Activated CD8-positive, alpha-beta T cell treated with anti-CD3 and anti-CD28 coated beads, Interleukin-2, amount 10 ng/mL, durations not matched to agents 7 days and 5 days (primary cell): ENCODE measurements around the gene SERPINA1. TPM values are rescaled to one million over a fixed set of nuclear protein-coding genes. Genes with fewer than 3 reads are reported as not detected.
"Not testable (repeated sequence)": the region's sequence is repeated elsewhere in the genome, so short reads cannot be mapped to it uniquely, and the experiment has no call there.

Experiments
- ATAC-seq: fragments of 150-1000 bp; cut with Tn5 transposase; one replicate; pipeline ENCODE4 v1.10.0; 2021; ENCODE audit warnings: moderate library complexity
- CTCF ChIA-PET: fragments of 350-600 bp; sonication (Branson Sonifier 250); formaldehyde crosslinking; loops from one replicate; lab custom pipeline; 2021; ENCODE audit warnings: antibody characterized with exemption; lab: Charles Lee
- POLR2A ChIA-PET: fragments of 350-600 bp; sonication (Branson Sonifier 250); formaldehyde crosslinking; loops from one replicate; lab custom pipeline; 2021; ENCODE audit warnings: antibody characterized with exemption; lab: Charles Lee
- DNase-seq: peaks from one replicate; pipeline ENCODE4 v3.0.0-alpha.2; 2020
- H3K27ac Mint-ChIP-seq: one replicate; pipeline ENCODE4 v1.8.0; 2021; ENCODE audit warnings: mild to moderate bottlenecking, mixed read lengths
- H3K27me3 Mint-ChIP-seq: one replicate; pipeline ENCODE4 v1.8.0; 2021; ENCODE audit warnings: low read depth, mixed read lengths
- H3K36me3 Mint-ChIP-seq: one replicate; pipeline ENCODE4 v1.8.0; 2021; ENCODE audit warnings: low read depth, mixed read lengths
- H3K4me1 Mint-ChIP-seq: one replicate; pipeline ENCODE4 v1.8.0; 2021; ENCODE audit warnings: low read depth, mixed read lengths
- H3K4me3 Mint-ChIP-seq: one replicate; pipeline ENCODE4 v1.8.0; 2021; ENCODE audit warnings: mild to moderate bottlenecking, mixed read lengths
- H3K9me3 Mint-ChIP-seq: one replicate; pipeline ENCODE4 v1.8.0; 2022; ENCODE audit warnings: mixed read lengths; ENCODE audit not compliant: insufficient read depth
- total RNA-seq, 2 experiments: library from RNA; stranded (reverse); gene quantifications; one replicate each; pipeline ENCODE4 v1.2.3, GENCODE V29; 2021

The SERPINA1 gene
- total RNA-seq, 2 experiments from 2014 or later = not detected

- H3K9me3 Mint-ChIP-seq = no peaks in the 10 kb centered on the region
- POLR2A ChIA-PET = no interaction called here
- H3K4me1 Mint-ChIP-seq = no peaks in the 10 kb centered on the region
- no peak overlapping the region for H3K27ac Mint-ChIP-seq
- H3K27me3 Mint-ChIP-seq = peaks cover 8% of the 10 kb centered on the region
- no peak overlapping the region for H3K4me3 Mint-ChIP-seq
- CTCF ChIA-PET = interaction anchor here (1.1 kb wide), 1 partner anchor 125 kb away, joined by 3 read pairs; no protein-coding TSS in a partner anchor
- ATAC-seq = no peak
- no peaks in the 10 kb centered on the region for H3K36me3 Mint-ChIP-seq
- DNase-seq = no peak
Observed at GRCh38 chr14:94361682-94362081, 26.7 kb downstream of the SERPINA1 start.

- Mint-ChIP-seq H3K9me3 (no peaks in the 10 kb centered on the region), H3K36me3 (no peaks in the 10 kb centered on the region), H3K4me1 (no peaks in the 10 kb centered on the region), H3K4me3 (no peak overlapping the region), H3K27me3 (peaks cover 13% of the 10 kb centered on the region), H3K27ac (no peak overlapping the region)
- ChIA-PET POLR2A (no interaction called here), CTCF (interaction anchor here (1.1 kb wide), 1 partner anchor 125 kb away, joined by 3 read pairs; no protein-coding TSS in a partner anchor)
- ATAC-seq = no peak
- DNase-seq = no peak
Observed at GRCh38 chr14:94360945-94361565, 27.3 kb downstream of the SERPINA1 start.

- no peak for ATAC-seq
- POLR2A ChIA-PET = no interaction called here
- no peak overlapping the region for H3K4me3 Mint-ChIP-seq
- peaks cover 18% of the 10 kb centered on the region for H3K27me3 Mint-ChIP-seq
- H3K4me1 Mint-ChIP-seq = no peaks in the 10 kb centered on the region
- CTCF ChIA-PET = no interaction called here
- DNase-seq = no peak
- no peaks in the 10 kb centered on the region for H3K9me3 Mint-ChIP-seq
- no peaks in the 10 kb centered on the region for H3K36me3 Mint-ChIP-seq
- no peak overlapping the region for H3K27ac Mint-ChIP-seq
Observed at GRCh38 chr14:94357166-94357565, 31.2 kb downstream of the SERPINA1 start.

GRCh38 chr14:94356379-94357056 is 31.9 kb downstream of the SERPINA1 start:
- Mint-ChIP-seq H3K9me3 (no peaks in the 10 kb centered on the region), H3K27me3 (peaks cover 18% of the 10 kb centered on the region), H3K4me3 (no peak overlapping the region), H3K4me1 (no peaks in the 10 kb centered on the region), H3K36me3 (no peaks in the 10 kb centered on the region), H3K27ac (no peak overlapping the region)
- DNase-seq (no peak), ATAC-seq (no peak)
- ChIA-PET POLR2A (no interaction called here), CTCF (no interaction called here)

- Mint-ChIP-seq H3K9me3 (no peaks in the 10 kb centered on the region), H3K4me3 (no peak overlapping the region), H3K27me3 (peaks cover 18% of the 10 kb centered on the region), H3K4me1 (no peaks in the 10 kb centered on the region), H3K27ac (no peak overlapping the region), H3K36me3 (no peaks in the 10 kb centered on the region)
- DNase-seq (no peak), ATAC-seq (no peak)
- POLR2A ChIA-PET = no interaction called here
- CTCF ChIA-PET = interaction anchor here (1.0 kb wide), 1 partner anchor 131 kb away, joined by 3 read pairs; no protein-coding TSS in a partner anchor
Observed at GRCh38 chr14:94355191-94355794, 33.1 kb downstream of the SERPINA1 start.

GRCh38 chr14:94354638-94355185 is 33.7 kb downstream of the SERPINA1 start:
- Mint-ChIP-seq H3K27me3 (peaks cover 15% of the 10 kb centered on the region), H3K4me3 (no peak overlapping the region), H3K9me3 (no peaks in the 10 kb centered on the region), H3K4me1 (no peaks in the 10 kb centered on the region), H3K36me3 (no peaks in the 10 kb centered on the region), H3K27ac (no peak overlapping the region)
- ATAC-seq (no peak), DNase-seq (no peak)
- POLR2A ChIA-PET = no interaction called here
- CTCF ChIA-PET = interaction anchor here (1.0 kb wide), 1 partner anchor 132 kb away, joined by 3 read pairs; no protein-coding TSS in a partner anchor

GRCh38 chr14:94354190-94354589 is 34.2 kb downstream of the SERPINA1 start:
- CTCF ChIA-PET, H3K4me1 Mint-ChIP-seq, ATAC-seq, H3K4me3 Mint-ChIP-seq, DNase-seq, H3K9me3 Mint-ChIP-seq, POLR2A ChIA-PET, H3K27ac Mint-ChIP-seq, H3K36me3 Mint-ChIP-seq: not testable (repeated sequence)
- H3K27me3 Mint-ChIP-seq = peaks cover 15% of the 10 kb centered on the region

- DNase-seq = no peak
- Mint-ChIP-seq H3K9me3 (no peaks in the 10 kb centered on the region), H3K4me1 (no peaks in the 10 kb centered on the region), H3K27ac (no peak overlapping the region), H3K27me3 (no peaks in the 10 kb centered on the region), H3K4me3 (no peak overlapping the region), H3K36me3 (no peaks in the 10 kb centered on the region)
- CTCF ChIA-PET = no interaction called here
- no peak for ATAC-seq
- POLR2A ChIA-PET = interaction anchor here (0.6 kb wide), 1 partner anchor 1144 kb away, joined by 4 read pairs; no protein-coding TSS in a partner anchor
Observed at GRCh38 chr14:94349276-94349675, 39.1 kb downstream of the SERPINA1 start.

GRCh38 chr14:94348836-94349235 is 39.6 kb downstream of the SERPINA1 start:
- ChIA-PET POLR2A (no interaction called here), CTCF (no interaction called here)
- Mint-ChIP-seq H3K36me3 (no peaks in the 10 kb centered on the region), H3K27ac (no peak overlapping the region), H3K4me3 (no peak overlapping the region), H3K27me3 (no peaks in the 10 kb centered on the region), H3K4me1 (no peaks in the 10 kb centered on the region), H3K9me3 (no peaks in the 10 kb centered on the region)
- no peak for DNase-seq
- ATAC-seq = no peak

GRCh38 chr14:94346841-94347240 is 41.6 kb downstream of the SERPINA1 start:
- DNase-seq (no peak), ATAC-seq (no peak)
- H3K9me3 Mint-ChIP-seq = no peaks in the 10 kb centered on the region
- no peak overlapping the region for H3K4me3 Mint-ChIP-seq
- H3K4me1 Mint-ChIP-seq = no peaks in the 10 kb centered on the region
- H3K27ac Mint-ChIP-seq = no peak overlapping the region
- POLR2A ChIA-PET = no interaction called here
- CTCF ChIA-PET = no interaction called here
- H3K36me3 Mint-ChIP-seq = no peaks in the 10 kb centered on the region
- H3K27me3 Mint-ChIP-seq = no peaks in the 10 kb centered on the region

- not testable (repeated sequence) for ATAC-seq
Observed at GRCh38 chr14:94346065-94346786, 42.2 kb downstream of the SERPINA1 start.

More at GRCh38 chr14:94346065-94346786, 42.2 kb downstream of the SERPINA1 start:
- CTCF ChIA-PET, H3K4me1 Mint-ChIP-seq, H3K27ac Mint-ChIP-seq, H3K9me3 Mint-ChIP-seq, H3K36me3 Mint-ChIP-seq, H3K27me3 Mint-ChIP-seq, POLR2A ChIA-PET, DNase-seq, H3K4me3 Mint-ChIP-seq: not testable (repeated sequence)
